GM21717 (cell line): ENCODE results near the gene NCOA5.
"Not testable (repeated sequence)": the region's sequence is repeated elsewhere in the genome, so short reads cannot be mapped to it uniquely, and the experiment has no call there.

Experiments used
- ATAC-seq: cut with Tn5 transposase; IDR thresholded peaks from one replicate; pipeline ENCODE4 v1.9.1; 2021; ENCODE audit warnings: mild to moderate bottlenecking, moderate library complexity; ENCODE audit not compliant: unreplicated experiment

NCOA5 gene

DNA sequence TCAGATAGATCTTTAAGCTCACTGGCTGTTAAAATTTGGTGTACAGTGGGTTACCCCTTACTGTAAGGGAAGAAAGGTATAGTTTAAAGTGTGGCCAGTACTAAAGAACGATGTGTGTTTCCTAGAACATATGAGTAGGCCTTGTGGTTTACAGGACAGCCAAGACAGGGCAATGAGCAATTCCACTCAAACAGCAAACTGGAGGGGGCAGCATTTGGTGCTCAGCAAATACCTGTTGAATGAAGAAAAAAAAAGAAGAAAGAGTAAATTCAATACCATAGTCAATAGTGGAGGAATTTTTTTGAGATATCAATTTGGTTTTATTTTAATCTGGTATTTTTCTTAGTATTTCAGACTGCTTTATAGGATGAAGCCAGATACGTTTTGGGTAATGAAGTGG lies 3.8 kb upstream of the NCOA5 start:
- ATAC-seq, result no peak

- not testable (repeated sequence) for ATAC-seq
Observed at GRCh38 chr20:46091622-46092535, 2.1 kb upstream of the NCOA5 start.

DNA sequence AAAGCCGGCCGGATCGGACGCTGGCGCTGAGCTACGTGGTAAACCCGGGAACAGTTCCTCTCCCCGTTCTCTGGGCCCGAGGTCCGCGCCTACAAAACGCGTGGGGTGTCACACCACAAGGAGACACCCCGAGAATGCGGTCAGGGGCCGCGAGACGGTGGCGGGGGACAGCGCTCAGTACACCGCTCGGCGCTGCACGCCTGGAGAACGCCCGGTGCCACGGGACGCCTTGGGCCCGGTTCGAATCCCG lies 670 bp downstream of the NCOA5 start:
- ATAC-seq, result peak; percentile 29

DNA sequence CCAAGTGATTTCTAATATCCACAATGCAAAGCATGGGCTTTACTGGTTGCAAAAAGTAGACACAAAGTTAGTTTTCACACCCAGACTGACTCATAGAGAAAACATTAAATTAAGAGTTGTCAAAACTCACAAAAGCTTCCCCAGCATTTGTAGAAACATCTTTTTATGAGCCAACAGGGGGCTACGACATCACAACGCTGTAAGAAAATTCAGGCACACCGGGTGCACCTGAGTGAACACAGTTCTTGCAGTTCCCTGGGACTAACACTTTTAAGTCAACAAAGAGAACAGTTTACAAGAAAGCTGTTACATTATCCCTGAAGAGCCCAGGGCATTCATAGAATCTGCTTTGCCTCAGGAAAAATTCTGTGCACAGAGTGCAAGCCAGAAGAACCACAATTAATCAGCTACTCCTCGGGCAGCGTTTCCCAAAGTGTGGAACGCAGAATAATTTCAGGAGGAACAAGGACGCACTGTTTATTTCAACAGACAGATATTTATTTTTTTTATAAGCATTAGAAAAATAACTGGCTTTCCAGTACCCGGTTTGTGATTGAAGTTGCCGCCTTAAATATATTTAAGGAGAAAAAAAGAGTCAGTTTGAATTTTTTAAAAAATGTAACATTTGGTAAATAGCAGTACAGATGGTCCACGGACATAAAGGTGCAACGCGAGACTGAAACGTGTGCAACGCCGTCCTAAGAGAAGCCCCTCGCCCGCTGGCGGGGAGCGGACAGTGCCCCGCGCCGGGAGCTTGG lies 1.2 kb downstream of the NCOA5 start:
- peak; percentile 17 for ATAC-seq

GRCh38 chr20:46087161-46087560 lies 2.6 kb downstream of the NCOA5 start:
- ATAC-seq, result no peak

- no peak for ATAC-seq
Observed at GRCh38 chr20:46085179-46085851, 4.4 kb downstream of the NCOA5 start.

GRCh38 chr20:46084805-46085178 lies 5.0 kb downstream of the NCOA5 start:
- no peak for ATAC-seq

DNA sequence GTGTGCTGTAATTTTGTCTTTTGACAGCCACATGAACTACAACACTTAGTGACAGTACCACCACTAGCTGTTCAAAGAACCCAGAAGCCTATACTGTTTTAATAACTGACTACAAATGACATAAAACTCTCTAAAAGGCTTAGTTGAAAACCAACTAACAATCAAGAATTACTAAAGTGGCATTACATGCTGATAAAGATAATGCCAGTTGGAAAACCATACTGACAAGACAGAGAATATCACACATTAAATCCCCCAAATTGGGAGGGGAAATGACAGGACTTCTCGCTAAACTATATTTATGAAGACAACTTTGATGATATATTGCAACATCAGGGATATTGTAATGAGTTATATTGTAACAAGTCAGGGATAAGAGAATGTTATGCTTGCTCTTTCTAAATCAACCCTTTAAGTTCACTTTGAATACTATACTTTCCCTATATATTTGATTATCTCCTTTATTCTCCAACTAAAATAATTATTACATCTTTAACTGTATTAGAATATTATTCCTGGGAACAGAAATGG lies 6.2 kb downstream of the NCOA5 start:
- ATAC-seq, result no peak

GRCh38 chr20:46083101-46083500 lies 6.7 kb downstream of the NCOA5 start:
- no peak for ATAC-seq

DNA sequence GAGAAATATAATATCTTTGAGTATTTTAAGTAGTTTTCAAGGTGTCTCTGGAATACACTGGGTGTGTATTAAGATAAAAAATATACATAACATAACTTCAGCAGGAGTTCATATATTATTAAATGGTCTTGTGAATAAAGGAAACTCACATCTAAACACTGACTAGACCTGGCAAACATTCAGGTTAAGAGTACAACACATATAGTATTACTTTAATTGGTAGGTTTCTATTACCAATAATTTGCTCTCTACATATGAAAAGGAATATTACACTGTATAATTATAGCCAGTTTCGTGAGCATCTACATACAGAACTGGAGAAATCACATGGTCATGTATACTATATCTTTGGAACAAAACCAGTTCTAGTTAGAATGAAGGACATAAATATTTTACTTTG lies 8.7 kb downstream of the NCOA5 start:
- no peak for ATAC-seq

DNA sequence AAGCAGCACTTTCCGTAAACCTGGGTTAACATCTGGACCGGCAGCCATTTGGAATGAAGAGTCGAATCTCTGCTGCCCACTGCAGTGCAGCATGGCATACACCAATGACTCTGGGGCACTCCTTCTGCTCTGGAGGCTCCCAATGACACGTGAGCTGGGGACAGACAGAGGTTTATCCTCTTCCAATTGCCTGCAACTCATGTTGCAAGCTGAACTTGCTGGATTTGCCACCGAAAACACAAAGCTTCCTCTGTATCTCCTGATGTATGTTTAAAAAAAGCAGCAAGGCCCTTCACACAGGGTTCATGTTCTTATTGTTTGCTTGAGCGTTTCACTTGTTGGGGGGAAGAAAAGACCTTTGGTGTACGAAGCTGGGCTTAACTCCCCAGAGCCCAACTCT lies 10.8 kb downstream of the NCOA5 start:
- ATAC-seq, result no peak

- ATAC-seq, result no peak
Observed at GRCh38 chr20:46077642-46078305, 12.0 kb downstream of the NCOA5 start.

DNA sequence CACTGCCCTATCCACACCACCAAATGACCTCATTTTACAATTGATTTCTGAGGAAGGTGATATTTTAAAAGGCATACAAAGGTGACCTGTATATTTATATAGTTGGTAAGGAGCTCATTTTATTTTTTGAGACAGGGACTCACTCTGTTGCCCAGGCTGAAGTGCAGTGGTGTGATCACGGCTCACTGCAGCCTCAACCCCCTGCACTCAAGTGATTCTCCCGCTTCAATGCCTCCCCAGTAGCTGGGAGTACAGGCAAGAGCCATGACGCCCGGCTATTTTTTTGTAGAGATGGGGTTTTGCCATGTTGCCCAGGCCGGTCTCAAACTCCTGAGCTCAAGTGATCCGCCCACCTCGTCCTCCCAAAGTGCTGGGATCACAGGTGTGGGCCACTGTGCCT lies 13.0 kb downstream of the NCOA5 start:
- no peak for ATAC-seq

DNA sequence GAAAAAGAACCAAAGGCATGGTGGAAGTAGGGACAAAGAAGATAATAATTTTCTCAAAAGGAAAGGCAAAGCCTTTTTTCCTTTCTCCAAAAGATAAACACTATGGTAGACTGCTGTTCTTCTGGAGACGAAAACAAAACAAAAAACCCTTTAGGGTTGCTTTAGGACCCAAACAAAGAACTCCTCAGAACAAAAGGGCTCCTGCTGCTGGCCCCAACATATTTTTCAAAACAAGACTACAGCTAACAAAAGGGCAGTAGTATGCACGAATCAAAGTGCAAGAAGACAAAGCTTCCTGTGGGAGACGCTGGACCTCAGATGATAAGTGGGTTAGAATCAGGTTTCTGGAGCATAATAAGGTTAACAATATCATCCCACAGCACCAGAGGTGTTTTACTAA lies 15.8 kb downstream of the NCOA5 start:
- no peak for ATAC-seq

DNA sequence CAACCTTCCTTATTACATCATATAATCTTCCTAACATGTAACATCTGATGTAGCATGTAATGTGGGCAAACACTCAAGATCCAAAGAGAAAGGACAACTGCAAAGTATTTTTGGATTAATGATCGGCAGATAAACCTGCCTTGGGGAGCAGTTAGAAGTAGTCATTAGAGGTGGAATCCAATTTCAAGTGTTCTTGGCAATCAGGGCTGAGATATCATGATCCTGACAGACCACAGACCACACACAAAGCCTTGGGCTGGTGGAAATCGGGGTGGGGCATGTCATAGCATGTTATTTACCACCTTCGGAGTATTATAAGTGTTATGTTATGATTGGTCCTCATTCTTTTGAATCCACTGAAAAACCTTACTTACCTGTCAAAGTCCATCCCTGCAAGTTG lies 16.3 kb downstream of the NCOA5 start:
- no peak for ATAC-seq

- ATAC-seq, result no peak
Observed at GRCh38 chr20:46073024-46073423, 16.7 kb downstream of the NCOA5 start.

- no peak for ATAC-seq
Observed at GRCh38 chr20:46071573-46071972, 18.2 kb downstream of the NCOA5 start.

DNA sequence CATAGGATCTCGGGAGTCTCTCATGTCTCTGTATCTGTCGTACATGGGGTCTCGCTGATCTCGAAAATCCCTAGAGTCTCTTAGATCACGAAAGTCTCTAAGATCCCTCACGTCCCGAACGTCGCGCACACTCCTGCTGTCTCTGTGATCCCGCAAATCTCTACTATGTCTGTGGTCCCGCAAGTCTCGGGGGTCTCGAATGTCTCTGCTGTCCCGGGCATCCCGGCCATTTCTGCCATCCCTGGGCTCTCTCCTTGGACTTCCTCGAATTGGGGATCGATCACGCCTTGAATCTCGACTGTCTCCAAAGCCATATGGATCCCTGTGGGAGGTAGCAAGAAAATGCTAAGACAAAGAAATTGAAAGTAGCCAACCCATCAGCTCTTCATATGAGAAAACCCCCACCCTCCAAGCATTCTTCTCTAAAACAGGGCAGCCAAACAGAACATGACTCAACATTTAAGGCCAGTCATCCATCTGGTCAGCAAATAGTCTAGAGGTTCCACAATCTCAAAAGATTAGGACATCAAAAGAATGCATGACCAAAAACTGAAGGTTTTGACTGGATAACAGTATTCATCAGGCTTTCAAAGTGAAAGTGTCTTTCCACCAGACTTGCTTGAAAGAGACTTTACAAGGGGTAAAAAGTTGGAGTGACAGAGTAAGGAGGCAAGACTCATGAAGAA lies 19.4 kb downstream of the NCOA5 start:
- ATAC-seq, result no peak

GRCh38 chr20:46065691-46066090 lies 24.1 kb downstream of the NCOA5 start:
- ATAC-seq, result no peak

- no peak for ATAC-seq
Observed at GRCh38 chr20:46065006-46065405, 24.8 kb downstream of the NCOA5 start.

- ATAC-seq, result no peak
Observed at GRCh38 chr20:46063652-46064054, 26.1 kb downstream of the NCOA5 start.
